Lung (tissue), 12 donors: ENCODE results near the gene RNH1. TPM values are rescaled to one million over a fixed set of nuclear protein-coding genes. Genes with fewer than 3 reads are reported as not detected.

ENCODE experiments used
- ATAC-seq: fragments of 200-7000 bp; cut with Tn5 transposase; one replicate; pipeline ENCODE4 v1.9.1; 2020; ENCODE audit warnings: moderate number of reproducible peaks; ENCODE audit not compliant: insufficient read depth, low FRiP score
- DNase-seq, 3 donors: peaks; one replicate each; pipeline ENCODE4 v3.0.0-alpha.2; 2013 to 2017
- H3K27ac ChIP-seq, 2 donors: one replicate each; pipeline ENCODE4 v1.5.1; 2013; ENCODE audit warnings: mild to moderate bottlenecking in 2 of 2, moderate library complexity in 2 of 2, control low read depth in 1 of 2, inconsistent platforms in 1 of 2, low read depth in 1 of 2, low read length in 1 of 2
- H3K27me3 ChIP-seq, 3 donors: one replicate each; pipeline ENCODE4 v1.5.1; 2013; ENCODE audit warnings: low read length in 2 of 3; ENCODE audit not compliant: control insufficient read depth in 3 of 3, insufficient read depth in 3 of 3
- H3K36me3 ChIP-seq, 4 donors: one replicate each; pipeline ENCODE4 v1.5.1; 2013; ENCODE audit warnings: low read length in 4 of 4, mild to moderate bottlenecking in 1 of 4, moderate library complexity in 1 of 4; ENCODE audit not compliant: control insufficient read depth in 4 of 4, insufficient read depth in 4 of 4
- H3K4me1 ChIP-seq, 5 donors: one replicate each; pipeline ENCODE4 v1.5.1; 2013; ENCODE audit warnings: low read length in 5 of 5, mild to moderate bottlenecking in 2 of 5, moderate library complexity in 1 of 5; ENCODE audit not compliant: control insufficient read depth in 5 of 5, insufficient read depth in 5 of 5
- H3K4me3 ChIP-seq: one replicate; pipeline ENCODE4 v1.5.1; 2013; ENCODE audit warnings: mild to moderate bottlenecking, control low read depth, moderate library complexity
- H3K9ac ChIP-seq, 2 donors: one replicate each; pipeline ENCODE4 v1.5.1; 2013; ENCODE audit warnings: low read length in 2 of 2, control low read depth in 1 of 2; ENCODE audit not compliant: insufficient read depth in 1 of 2
- H3K9me3 ChIP-seq, 4 donors: one replicate each; pipeline ENCODE4 v1.5.1; 2013; ENCODE audit warnings: low read length in 3 of 4, mild to moderate bottlenecking in 1 of 4, moderate library complexity in 1 of 4; ENCODE audit not compliant: control insufficient read depth in 4 of 4, insufficient read depth in 3 of 4
- WGBS, 2 donors: extraction: QIAGEN DNeasy Blood & Tissue Kit; methylation state at CpG; one replicate each; pipeline ENCODE4 v1.1.7; 2013; 5-methylcytosine and 5-hydroxymethylcytosine counted together
- polyA plus RNA-seq, 2 donors: library from polyadenylated mRNA; stranded (reverse); fragments of 200-250 nt; gene quantifications; one replicate each; pipeline ENCODE4 v1.2.1, GENCODE V29; 2013
- total RNA-seq, 2 donors: library from RNA; depleted of rRNA in 1 of 2; stranded (reverse); fragments of >200 nt in 1 of 2; gene quantifications; one replicate each; pipeline ENCODE4 v1.2.1, GENCODE V29; 2014 to 2021
- TF ChIP-seq, protein P1 (sequence below): IDR thresholded peaks from 2 replicates; pipeline ENCODE4 v1.5.1; 2012; ENCODE audit warnings: mild to moderate bottlenecking; ENCODE audit errors: control extremely low read depth, extremely low read depth
- donor health status: control.
- donor health status: control.
- donor health status: Bipolar disorder and iron deficiency.
- donor health status: healthy.
- donor health status: DM: yes; HTN: yes; CAD: no.

Gene RNH1
- total and polyA plus RNA-seq, 4 donors, result 152 to 315 (median 233) TPM

GRCh38 chr11:529728-530411, 22.8 kb upstream of the RNH1 start:
- Histone ChIP-seq H3K27me3 (no peaks in the 10 kb centered on the region), H3K9me3 (no peaks in the 10 kb centered on the region), H3K9ac (peak overlapping the region in 1 of 2 donors; percentile 2), H3K36me3 (peaks cover 0 to 30% (median 3%) of the 10 kb centered on the region in 4 donors), H3K27ac (peak overlapping the region in 1 of 2 donors; percentile 8), H3K4me3 (no peak overlapping the region), H3K4me1 (peaks cover 0 to 10% (median 6%) of the 10 kb centered on the region in 5 donors)
- ATAC-seq, result no peak
- DNase-seq, result no peak
- 89 to 90% methylated on average over 18 of the region's 18 CpGs for WGBS, 2 donors
- TF ChIP-seq, protein P1, sequence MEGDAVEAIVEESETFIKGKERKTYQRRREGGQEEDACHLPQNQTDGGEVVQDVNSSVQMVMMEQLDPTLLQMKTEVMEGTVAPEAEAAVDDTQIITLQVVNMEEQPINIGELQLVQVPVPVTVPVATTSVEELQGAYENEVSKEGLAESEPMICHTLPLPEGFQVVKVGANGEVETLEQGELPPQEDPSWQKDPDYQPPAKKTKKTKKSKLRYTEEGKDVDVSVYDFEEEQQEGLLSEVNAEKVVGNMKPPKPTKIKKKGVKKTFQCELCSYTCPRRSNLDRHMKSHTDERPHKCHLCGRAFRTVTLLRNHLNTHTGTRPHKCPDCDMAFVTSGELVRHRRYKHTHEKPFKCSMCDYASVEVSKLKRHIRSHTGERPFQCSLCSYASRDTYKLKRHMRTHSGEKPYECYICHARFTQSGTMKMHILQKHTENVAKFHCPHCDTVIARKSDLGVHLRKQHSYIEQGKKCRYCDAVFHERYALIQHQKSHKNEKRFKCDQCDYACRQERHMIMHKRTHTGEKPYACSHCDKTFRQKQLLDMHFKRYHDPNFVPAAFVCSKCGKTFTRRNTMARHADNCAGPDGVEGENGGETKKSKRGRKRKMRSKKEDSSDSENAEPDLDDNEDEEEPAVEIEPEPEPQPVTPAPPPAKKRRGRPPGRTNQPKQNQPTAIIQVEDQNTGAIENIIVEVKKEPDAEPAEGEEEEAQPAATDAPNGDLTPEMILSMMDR, result no peak

- TF ChIP-seq, protein P1, result no peak
- peak overlapping the region in 1 of 2 donors; percentile 8 for H3K27ac ChIP-seq
- peaks cover 0 to 30% (median 3%) of the 10 kb centered on the region in 4 donors for H3K36me3 ChIP-seq
- WGBS, 2 donors, result 81 to 88% methylated on average over 29 of the region's 29 CpGs
- H3K9ac ChIP-seq, result no peak overlapping the region
- H3K4me1 ChIP-seq, result peaks cover 0 to 7% (median 2%) of the 10 kb centered on the region in 5 donors
- DNase-seq (no peak), ATAC-seq (no peak)
- H3K4me3 ChIP-seq, result no peak overlapping the region
- H3K9me3 ChIP-seq, result no peaks in the 10 kb centered on the region
- H3K27me3 ChIP-seq, result no peaks in the 10 kb centered on the region
Measured at GRCh38 chr11:528815-529727, 22.0 kb upstream of the RNH1 start.

DNA sequence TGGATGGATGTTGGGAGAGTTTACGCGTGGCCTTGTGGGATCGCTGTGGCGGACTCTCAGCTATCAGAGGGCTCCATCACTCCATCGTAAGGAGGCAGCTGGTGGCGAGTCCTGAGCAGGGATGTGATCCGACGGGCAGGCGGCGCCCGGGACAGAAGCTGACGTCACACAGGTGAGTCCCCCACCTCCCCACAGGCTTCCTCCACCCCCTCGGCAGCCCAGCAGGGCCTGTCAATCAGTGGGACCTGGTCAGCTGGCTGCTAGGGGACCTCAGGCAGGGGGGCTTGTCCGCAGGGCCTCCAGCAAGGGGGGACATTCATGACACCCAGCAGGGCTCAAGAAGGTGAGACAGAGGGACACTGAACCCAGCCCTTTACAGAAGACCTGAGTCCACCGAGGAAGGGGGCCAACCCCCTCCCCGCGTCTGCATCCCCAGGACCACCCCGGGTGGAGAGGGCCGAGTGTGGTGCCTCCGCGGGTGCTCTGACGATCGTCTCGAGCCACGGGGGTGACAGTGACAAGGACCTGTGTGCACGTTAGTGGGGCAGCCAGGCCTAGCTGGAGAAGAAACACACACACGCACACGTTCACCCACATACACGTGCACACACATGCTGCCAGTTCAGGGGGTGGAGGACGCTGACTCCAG, 21.2 kb upstream of the RNH1 start:
- DNase-seq (no peak), ATAC-seq (no peak)
- Histone ChIP-seq H3K36me3 (peaks cover 0 to 26% (median under 1%) of the 10 kb centered on the region in 4 donors), H3K4me3 (no peak overlapping the region), H3K9ac (no peak overlapping the region), H3K9me3 (no peaks in the 10 kb centered on the region), H3K4me1 (peaks cover 0 to 7% (median 0%) of the 10 kb centered on the region in 5 donors), H3K27me3 (no peaks in the 10 kb centered on the region), H3K27ac (no peak overlapping the region)
- TF ChIP-seq, protein P1, result no peak
- 85 to 90% methylated on average over 30 of the region's 30 CpGs for WGBS, 2 donors
